Activated CD8-positive, alpha-beta memory T cell treated with anti-CD3 and anti-CD28 coated beads, Interleukin-2, amount 50 U/mL, for 4 hours (primary cell): ENCODE measurements around the gene PRC1.

Source experiments
- DNase-seq: peaks from one replicate; pipeline ENCODE4 v3.0.0-alpha.2; 2020

Gene PRC1

DNA sequence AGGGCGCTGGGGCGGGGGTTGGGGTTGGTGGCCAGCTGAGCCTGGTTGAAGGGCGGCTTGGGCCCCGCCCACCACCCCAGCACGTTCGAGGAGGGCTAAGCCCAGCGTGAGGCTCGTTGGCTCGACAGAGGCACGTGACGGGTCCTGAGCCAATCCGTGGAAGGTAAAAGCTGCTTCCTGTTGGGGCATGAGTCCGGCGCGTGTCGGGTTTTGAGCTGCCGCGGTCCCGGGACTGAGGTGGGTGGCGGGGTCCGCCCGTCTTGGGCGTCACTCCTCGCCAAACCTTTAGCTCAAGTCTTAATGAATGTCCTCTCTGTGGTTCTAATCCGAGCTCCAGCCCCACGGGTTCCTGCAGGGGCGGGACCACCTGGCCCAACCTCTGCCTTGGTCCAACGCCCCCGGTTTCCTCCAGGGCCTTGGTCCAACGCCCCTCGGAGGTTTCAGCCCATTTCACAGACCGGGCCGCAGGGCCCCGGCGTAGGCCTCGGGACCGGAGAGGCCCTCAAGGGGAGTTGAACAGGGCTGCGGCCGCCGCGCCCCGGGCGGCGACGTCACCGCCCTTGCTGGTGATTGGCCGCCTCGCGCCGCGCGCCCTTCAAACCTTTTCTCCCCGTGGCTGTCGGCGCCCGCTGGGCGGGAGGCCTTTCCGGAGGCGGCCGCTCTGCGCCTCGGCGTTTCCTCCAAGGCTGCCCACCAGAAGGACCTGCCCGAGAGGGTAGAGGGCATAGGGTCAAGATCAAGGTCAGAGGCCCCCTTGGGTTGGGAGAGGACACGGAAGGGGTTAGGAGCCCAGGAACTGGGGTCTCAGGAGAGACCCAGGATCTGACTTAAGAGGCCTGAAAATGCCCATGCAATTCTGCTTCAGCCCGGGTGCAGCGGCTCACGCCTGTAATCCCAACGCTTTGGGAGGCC lies 39.4 kb downstream of the PRC1 start, which contains the start of gene RCCD1:
Gene RCCD1 (plus strand): TSS at position 173 of the 912 bp plus-strand sequence. CDS start 1,851 bp downstream, outside the sequence.
- DNase-seq: peak; percentile 85

DNA sequence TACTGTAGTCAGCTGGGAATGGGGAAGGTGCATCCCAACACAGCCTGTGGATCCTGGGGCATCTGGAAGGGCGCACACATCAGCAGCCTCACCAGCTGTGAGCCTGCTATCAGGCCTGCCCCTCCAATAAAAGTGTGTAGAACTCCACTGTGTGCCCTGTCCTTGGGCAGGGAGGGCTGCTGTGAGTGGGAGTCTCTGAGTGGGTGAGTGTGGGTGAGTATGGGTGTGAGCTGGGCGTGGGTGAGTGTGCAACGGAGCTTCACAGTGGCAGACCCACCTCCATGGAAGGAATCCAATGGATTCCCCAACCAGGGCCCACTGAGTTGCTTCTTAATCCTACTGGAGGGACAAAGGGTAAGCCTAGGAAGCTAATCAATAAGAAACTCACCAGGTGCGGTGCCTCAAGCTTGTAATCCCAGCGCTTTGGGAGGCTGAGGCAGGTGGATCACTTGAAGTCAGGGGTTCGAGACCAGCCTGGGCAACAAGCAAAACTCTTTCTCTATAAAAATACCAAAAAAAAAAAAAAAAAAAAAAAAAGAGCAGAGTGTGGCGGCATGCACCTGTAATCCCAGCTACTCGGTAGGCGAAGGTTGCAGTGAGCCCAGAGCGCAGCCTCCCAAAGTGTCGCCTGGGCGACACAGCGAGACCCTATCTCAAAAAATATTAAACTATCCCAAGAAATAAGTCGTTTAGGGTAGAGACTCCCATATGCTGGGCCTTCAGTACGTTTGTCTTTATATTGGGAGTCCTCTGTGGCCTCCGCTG lies 40.2 kb downstream of the PRC1 start:
- DNase-seq: no peak

DNA sequence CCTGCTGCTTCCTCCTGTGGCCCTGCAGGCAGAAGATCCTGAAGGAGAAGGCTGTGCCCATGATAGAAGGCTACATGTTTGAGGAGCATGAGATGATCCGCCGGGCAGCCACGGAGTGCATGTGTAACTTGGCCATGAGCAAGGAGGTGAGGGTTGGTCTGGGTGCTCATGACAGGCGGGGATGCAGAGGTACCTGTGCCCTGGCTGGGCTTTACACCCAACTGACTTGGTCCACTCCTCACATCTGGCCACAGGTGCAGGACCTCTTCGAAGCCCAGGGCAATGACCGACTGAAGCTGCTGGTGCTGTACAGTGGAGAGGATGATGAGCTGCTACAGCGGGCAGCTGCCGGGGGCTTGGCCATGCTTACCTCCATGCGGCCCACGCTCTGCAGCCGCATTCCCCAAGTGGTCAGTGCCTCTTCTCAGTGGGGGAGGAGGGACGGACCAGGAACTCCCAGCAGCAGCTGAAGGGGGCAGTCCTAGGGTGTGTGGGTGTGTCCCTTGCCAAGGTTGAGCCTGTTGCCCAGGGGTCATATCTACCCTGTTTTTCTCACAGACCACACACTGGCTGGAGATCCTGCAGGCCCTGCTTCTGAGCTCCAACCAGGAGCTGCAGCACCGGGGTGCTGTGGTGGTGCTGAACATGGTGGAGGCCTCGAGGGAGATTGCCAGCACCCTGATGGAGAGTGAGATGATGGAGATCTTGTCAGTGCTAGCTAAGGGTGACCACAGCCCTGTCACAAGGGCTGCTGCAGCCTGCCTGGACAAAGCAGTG lies 41.2 kb downstream of the PRC1 start:
- DNase-seq: no peak

DNA sequence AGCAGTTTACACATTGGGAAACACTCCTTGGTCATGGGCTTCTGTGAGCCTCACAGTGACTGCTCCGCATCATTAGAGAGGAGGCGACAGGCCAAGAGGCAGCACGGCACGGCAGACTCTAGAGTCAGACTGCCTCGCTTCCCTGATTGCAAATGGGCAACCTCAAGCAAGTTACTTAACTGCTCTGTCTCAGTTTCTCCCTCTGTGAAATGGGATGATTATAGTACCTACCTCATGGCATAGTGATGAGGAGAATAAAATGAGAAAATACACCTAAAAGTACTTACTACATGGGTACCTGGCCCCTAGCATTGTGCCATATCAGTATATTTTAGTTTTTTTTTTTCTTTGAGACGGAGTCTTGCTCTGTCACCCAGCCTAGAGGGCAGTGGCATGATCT lies 43.7 kb downstream of the PRC1 start:
- DNase-seq: no peak

DNA sequence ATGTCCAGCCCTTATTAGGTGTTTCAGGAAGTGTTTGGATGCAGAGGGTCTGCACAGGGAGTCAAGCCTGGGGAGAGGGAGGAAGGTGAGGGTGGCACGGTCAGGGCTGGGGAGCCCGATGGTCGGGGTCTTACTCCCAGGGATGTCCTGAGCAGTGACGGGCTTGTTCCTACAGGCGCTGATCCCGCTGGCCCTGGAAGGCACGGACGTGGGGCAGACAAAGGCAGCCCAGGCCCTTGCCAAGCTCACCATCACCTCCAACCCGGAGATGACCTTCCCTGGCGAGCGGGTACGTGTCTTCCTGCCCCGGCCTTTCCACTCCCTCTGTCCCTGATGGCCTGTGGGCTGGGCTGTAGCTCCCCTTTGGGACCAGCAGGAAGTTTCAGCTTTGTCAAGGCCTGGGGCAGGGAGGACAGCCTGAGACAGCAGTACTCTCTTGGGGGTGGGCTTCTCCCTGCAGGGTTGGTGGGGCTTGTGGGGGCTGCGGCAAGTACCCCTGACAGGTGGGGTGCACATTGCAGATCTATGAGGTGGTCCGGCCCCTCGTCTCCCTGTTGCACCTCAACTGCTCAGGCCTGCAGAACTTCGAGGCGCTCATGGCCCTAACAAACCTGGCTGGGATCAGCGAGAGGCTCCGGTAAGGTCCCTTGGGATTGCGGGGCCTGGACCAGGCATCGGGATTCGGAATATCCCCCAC lies 44.2 kb downstream of the PRC1 start:
- DNase-seq: no peak

DNA sequence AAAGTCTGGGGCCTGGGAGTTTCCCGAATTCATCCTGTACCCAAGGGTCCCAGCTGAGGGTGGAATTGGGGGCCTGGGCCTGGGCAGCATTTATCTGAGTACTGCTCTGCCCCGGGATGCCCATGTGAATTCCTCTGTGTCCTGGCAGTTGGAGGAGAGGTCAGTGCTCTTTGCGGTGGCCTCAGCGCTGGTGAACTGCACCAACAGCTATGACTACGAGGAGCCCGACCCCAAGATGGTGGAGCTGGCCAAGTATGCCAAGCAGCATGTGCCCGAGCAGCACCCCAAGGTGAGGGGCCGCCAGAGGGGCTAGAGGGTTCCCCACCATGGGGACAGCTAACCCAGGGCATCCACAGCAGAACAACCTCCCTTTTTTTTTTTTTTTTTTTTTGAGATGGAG lies 45.8 kb downstream of the PRC1 start:
- DNase-seq: no peak

DNA sequence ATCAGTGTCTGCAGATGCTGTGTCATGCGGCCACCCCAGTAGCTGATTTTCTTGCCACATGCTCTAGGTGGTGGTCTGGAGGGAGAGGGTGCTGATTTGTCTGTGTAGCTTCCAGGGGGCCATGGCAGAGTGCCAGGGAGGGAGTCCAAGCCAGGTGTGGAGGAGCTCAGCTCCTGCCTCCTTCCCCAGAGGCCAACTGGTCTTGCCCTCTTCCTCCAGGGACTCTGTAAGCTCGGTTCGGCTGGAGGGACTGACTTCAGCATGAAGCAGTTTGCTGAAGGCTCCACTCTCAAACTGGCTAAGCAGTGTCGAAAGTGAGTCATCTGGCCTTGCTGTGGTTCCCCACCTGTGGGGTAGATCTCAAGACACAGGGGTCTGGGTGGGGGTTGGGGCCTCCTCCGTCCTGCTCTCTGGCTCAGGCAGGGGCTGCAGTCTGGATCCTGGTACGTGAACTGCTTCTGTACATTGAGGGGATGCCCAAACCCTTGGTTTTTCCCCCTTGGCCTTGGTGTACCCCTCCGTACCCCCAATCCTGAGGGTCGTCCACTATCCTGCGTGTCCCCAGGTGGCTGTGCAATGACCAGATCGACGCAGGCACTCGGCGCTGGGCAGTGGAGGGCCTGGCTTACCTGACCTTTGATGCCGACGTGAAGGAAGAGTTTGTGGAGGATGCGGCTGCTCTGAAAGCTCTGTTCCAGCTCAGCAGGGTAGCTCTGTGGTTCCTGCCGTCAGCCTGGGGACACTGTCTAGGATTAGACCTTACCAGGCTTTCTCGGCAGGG lies 46.6 kb downstream of the PRC1 start:
- no peak for DNase-seq

DNA sequence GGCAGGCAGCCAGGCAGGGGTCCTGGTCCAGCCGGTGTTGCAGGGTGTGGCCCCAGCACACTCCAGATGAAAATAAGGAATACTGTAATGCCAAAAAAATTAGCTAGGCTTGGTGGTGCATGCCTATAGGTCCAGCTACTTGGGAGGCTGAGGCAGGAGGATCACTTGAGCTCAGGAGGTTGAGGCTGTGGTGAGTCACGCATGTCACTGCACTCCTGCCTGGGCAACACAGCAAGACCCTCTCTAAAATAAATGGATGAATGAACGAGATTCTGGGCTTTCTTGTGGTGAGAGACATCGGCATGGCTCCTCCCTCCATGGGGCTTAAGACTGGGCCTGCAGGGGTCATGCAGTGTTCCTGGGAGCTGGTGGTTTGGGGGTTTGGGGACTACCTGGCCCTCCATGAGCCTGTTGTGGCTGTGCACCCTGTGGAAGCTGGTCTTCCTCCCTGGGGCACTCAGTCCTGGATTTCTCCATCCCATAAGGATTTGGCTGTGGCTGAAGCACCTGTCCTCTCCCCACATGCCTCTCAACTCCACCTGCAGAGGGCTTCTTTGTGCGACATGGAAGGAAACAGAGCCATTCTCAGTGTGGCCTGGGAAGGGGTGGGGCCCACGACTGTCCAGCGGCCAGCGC lies 47.3 kb downstream of the PRC1 start:
- no peak for DNase-seq

DNA sequence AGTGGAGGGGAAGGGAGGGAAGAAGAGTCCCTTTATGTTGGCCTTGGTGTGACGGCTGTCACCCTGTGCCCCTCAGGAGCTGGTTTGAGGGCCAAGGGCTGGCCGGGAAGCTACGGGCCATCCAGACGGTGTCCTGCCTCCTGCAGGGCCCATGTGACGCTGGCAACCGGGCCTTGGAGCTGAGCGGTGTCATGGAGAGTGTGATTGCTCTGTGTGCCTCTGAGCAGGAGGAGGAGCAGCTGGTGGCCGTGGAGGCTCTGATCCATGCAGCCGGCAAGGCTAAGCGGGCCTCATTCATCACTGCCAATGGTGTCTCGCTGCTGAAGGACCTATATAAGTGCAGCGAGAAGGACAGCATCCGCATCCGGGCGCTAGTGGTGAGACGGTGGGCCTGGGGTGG lies 47.8 kb downstream of the PRC1 start:
- DNase-seq: no peak

DNA sequence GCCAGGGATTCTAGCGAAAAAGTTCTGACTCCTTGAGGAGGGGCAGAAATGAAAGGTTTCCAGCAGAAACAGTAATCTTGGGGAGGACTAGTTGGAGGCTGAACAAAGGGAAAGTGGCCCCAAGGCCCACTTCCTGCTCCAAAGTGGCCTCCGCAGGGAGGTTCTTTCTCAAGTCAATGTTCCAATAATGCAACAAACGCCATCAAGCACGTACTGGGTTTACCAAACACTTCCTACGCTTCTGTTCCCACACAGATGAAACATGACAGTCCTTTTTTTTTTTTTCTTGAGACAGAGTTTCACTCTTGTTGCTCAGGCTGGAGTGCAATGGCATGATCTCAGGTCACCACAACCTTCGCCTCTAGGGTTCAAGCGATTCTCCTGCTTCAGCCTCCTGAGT lies 49.2 kb downstream of the PRC1 start:
- DNase-seq: no peak

DNA sequence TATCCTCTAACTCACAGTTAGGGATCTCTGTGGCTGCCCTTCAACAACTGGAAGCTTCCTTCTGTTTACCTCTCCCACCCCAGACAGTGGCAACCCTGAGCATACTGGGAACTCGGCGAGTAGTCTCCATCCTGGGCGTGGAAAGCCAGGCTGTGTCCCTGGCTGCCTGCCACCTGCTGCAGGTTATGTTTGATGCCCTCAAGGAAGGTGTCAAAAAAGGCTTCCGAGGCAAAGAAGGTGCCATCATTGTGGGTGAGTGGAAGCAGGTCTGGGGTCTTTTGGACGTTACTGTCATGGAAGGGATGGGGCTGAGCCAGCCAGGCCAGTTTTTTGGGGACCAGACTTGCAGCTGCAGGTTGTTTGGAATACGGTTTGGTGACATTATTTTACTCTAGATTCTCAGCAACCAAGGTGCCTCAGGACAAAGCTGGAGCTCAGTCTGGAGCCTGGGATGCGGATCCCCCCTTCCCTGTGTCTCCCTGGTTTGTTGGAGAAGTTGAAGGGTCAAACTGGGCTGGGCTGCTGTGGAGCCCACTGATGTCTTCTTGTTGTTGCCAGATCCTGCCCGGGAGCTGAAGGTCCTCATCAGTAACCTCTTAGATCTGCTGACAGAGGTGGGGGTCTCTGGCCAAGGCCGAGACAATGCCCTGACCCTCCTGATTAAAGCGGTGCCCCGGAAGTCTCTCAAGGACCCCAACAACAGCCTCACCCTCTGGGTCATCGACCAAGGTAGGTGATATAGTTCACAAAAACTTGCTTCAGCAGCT lies 51.8 kb downstream of the PRC1 start:
- no peak for DNase-seq

DNA sequence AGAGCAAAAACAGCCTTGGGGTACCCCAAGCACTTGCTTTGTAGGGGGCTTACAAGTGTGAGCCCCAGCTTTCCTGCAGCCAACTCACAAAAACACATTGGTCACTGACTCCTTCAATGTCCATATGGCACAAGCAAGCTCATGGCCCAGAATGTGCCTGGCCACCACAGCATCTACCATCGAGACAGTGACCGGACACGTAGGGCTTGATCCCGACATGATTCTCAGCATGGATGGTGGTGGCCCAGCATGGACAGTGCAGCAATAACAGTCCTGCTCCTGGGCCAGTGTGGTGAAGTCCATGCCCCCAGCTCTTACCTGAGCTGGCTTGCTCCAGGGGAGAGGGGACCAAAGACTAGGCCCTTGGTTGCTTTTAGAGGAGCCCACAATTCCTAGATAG lies 53.3 kb downstream of the PRC1 start:
- no peak for DNase-seq

DNA sequence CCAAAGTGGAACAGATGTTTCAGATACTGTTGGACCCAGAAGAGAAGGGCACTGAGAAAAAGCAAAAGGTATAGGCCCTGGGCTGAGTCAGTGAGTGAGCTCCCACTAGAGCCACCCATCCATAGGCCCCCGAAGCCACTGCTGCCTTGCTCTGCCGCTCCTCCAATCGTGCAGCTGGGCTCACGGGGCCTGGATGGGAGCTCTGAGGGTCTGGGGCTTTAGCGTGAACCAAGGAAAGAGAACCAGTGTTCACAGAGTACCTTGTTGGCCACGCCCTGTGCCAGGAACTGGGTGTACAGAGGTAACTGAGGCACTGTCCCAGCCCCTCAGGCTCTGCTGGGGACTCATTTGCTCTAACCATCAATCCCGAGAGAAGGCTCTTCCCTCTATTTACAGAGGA lies 54.6 kb downstream of the PRC1 start:
- DNase-seq: no peak

DNA sequence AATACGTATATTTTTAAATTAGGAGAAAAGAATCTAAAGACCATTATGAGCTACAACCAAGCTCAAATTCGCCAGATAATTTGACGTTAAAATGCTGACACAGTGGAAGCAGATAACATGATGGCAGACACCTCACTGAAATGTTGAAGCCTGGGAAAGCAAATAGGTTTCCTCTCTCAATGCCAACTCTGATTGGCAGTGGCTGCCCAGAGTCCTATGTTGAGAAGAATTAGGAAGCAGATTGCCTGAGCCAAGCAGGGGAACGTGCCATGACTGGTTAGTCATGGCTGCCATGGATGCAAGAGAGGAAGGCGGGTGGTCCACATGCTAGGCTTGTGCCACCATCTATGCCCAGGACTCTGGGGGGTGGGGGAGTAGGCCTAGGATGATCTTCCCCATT lies 56.1 kb downstream of the PRC1 start:
- no peak for DNase-seq

DNA sequence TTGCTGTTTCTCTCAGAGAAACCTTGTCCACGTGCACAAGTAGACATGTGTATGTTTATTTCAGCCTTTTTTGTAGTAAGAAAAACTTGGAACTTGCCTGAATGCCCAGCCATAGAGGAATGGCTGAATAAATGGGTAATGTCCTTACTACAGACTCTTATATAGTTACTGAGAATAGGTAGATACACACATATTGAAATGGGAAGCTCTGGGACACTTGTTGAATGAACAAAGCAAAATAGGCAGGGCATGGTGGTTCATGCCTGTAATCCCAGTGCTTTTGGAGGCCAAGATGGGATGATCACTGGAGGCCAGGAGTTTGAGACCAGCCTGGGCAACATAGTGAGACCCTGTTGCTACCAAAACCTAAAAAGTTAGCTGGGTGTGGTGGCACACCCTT lies 57.5 kb downstream of the PRC1 start:
- DNase-seq: no peak

DNA sequence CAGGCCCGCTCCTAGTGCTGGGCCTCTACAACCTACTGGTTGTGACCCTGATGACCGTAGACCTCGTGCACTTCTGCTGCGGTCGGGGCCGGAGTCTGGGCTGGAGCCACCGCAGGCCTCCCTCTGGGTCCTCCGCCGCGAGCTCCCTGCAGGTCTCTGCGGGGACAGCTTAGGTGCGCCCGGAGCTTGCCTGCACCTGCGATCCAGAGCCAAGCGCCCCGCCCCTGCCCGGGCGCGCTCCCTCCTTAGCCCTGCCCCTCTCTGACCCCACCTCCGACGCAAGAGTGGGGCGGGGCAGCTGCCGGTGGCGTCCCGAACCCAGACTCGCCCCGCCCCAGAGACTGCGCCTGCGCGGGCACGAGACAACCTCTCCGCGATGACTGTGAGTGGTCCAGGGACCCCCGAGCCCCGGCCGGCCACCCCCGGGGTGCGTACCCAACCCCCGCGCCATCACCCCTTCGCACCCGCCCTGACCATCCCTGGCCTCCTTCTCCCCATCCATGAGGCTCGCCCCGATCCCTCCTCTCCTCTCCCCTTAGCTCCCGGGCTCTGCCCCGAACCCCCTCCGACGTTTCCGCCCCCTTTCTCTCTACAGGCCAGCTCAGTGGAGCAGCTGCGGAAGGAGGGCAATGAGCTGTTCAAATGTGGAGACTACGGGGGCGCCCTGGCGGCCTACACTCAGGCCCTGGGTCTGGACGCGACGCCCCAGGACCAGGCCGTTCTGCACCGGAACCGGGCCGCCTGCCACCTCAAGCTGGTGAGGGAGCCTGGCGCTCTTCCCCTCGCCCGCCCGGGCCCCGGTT lies 59.2 kb downstream of the PRC1 start, which contains the start of gene UNC45A:
Gene UNC45A (plus strand): TSS at position 337 of the 803 bp plus-strand sequence. CDS start 40 bp downstream, at position 377.
- DNase-seq: peak; percentile 98

DNA sequence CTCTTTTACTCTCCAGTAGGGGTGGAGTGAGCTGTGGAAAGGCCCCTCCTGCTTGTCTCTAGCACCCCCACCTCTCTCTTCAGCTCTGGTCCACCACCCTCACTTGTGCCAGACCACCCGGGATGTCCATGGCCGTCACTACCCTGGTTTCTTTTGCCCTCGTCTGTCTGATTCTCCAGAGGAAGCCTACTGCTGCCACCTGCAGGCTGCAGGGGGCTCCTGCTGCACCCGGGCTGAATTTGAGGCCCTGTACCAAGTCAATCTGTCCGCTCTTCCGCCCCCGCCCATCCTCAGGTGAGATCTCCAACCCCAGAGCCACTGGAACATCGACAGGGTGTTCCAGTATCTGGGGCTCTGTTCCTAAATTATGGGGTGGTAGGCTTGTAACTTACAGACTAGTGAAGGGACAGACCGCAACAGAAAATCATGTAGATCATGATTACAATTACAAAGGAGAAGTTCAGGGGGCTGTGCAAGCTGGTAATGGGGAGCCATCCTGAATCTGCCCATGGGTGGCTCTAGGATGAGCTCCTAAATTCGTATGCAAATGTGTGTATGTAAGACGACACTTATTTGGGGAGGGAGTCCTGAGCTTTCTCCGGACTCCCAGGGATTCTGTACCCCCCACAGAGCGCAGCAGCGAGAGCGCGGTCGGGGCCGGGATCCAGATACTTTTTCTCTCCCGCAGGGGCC lies 59.9 kb downstream of the PRC1 start:
- DNase-seq: peak; percentile 84

DNA sequence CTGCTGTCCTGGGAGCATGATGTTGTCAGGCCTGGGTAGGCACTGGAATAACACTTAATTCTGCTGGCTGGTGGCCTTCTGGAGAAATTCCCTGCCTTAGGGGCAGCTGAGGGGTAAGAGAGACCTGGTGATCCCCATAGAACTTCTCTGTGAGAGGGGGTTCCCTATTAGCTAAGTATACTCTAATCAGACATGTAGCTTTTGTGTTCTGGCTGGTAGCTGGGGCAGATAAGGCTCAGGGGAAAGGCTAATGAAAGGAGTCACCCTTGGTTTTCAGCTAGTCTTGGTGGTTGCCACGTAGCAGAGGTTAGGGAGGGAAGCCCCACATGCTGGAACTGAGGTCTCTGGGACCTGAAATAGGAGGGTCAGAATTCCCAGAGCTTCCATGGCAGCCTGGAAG lies 61.0 kb downstream of the PRC1 start:
- no peak for DNase-seq

DNA sequence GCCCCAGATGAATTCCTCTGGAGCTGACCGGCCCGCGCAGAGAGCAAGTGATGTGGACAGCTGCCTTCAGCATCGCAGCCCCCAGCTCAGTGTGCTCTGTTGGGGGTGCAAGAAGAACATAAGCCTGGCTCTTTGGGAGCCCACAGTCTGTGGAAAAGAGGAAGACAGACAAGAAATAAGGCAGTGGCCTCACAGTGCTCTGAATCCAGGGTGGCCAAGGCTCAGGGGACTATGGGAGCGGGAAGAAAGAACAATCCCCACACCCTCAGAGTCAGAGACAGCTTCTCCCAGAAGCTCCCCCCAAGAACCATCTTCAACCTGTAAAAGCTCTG lies 61.7 kb downstream of the PRC1 start:
- DNase-seq: no peak
